GM23338 (cell line): Measurements from ENCODE around the gene AKT2. TPM values are rescaled to one million over a fixed set of nuclear protein-coding genes. Genes with fewer than 3 reads are reported as not detected.

ENCODE experiments used
- ATAC-seq: fragments of 200-7000 bp; cut with Tn5 transposase; 3 replicates; pipeline ENCODE4 v1.9.1; 2020
- DNase-seq: peaks from one replicate; pipeline ENCODE4 v3.0.0-alpha.2; 2015; ENCODE audit warnings: low spot score
- H2AFZ ChIP-seq: fragments of 200-600 bp; sonication (generic); 2 replicates; pipeline ENCODE4 v1.8.0; 2016; ENCODE audit warnings: antibody characterized with exemption, mild to moderate bottlenecking, moderate library complexity
- H3F3A ChIP-seq: fragments of 200-600 bp; sonication (generic); replicated peaks from 2 replicates; pipeline ENCODE4 v1.8.0; 2017; ENCODE audit warnings: antibody characterized with exemption, mixed run types, low read depth
- H3K27ac ChIP-seq: fragments of 200-600 bp; sonication (generic); 2 replicates; pipeline ENCODE4 v1.6.1; 2016; ENCODE audit warnings: low read depth
- H3K27me3 ChIP-seq: fragments of 200-600 bp; sonication (generic); 2 replicates; pipeline ENCODE4 v1.8.0; 2016; ENCODE audit warnings: mild to moderate bottlenecking, mixed run types, moderate library complexity; ENCODE audit not compliant: insufficient read depth
- H3K36me3 ChIP-seq: fragments of 200-600 bp; sonication (generic); 2 replicates; pipeline ENCODE4 v1.8.0; 2016; ENCODE audit warnings: mild to moderate bottlenecking; ENCODE audit not compliant: insufficient read depth
- H3K4me1 ChIP-seq: fragments of 200-600 bp; sonication (generic); 2 replicates; pipeline ENCODE4 v1.8.0; 2016; ENCODE audit warnings: mild to moderate bottlenecking, moderate library complexity; ENCODE audit not compliant: insufficient read depth
- H3K4me2 ChIP-seq: fragments of 200-600 bp; sonication (generic); 2 replicates; pipeline ENCODE4 v1.7.1; 2017; ENCODE audit warnings: mixed run types
- H3K4me3 ChIP-seq: fragments of 200-600 bp; sonication (generic); 2 replicates; pipeline ENCODE4 v1.6.1; 2016; ENCODE audit warnings: mixed run types
- H3K79me2 ChIP-seq: fragments of 200-600 bp; sonication (generic); replicated peaks from 2 replicates; pipeline ENCODE4 v1.8.0; 2017; ENCODE audit warnings: mild to moderate bottlenecking; ENCODE audit not compliant: insufficient read depth
- H3K9me2 ChIP-seq: fragments of 200-600 bp; sonication (generic); 2 replicates; pipeline ENCODE4 v1.8.0; 2017; ENCODE audit not compliant: insufficient read depth
- H4K20me1 ChIP-seq: fragments of 200-600 bp; sonication (generic); replicated peaks from 2 replicates; pipeline ENCODE4 v1.8.0; 2017; ENCODE audit warnings: mild to moderate bottlenecking; ENCODE audit not compliant: insufficient read depth
- H3K27ac Mint-ChIP-seq: 2 replicates; pipeline ENCODE4 v1.8.0; 2020; ENCODE audit warnings: inconsistent platforms, mild to moderate bottlenecking, moderate library complexity, mixed read lengths
- H3K27me3 Mint-ChIP-seq: 3 replicates; pipeline ENCODE4 v1.8.0; 2022; ENCODE audit warnings: low read depth, mild to moderate bottlenecking, moderate library complexity, mixed read lengths, inconsistent platforms; ENCODE audit not compliant: insufficient read depth, poor library complexity
- H3K36me3 Mint-ChIP-seq: 3 replicates; pipeline ENCODE4 v1.8.0; 2021; ENCODE audit warnings: low read depth, mild to moderate bottlenecking, inconsistent platforms, moderate library complexity, mixed read lengths
- H3K4me1 Mint-ChIP-seq: 3 replicates; pipeline ENCODE4 v1.8.0; 2020; ENCODE audit warnings: mild to moderate bottlenecking, inconsistent platforms, mixed read lengths
- H3K4me3 Mint-ChIP-seq: 3 replicates; pipeline ENCODE4 v1.8.0; 2021; ENCODE audit warnings: moderate library complexity, mild to moderate bottlenecking, inconsistent platforms, mixed read lengths
- H3K9me3 Mint-ChIP-seq: 3 replicates; pipeline ENCODE4 v1.8.0; 2020; ENCODE audit warnings: moderate library complexity, mild to moderate bottlenecking, inconsistent platforms, mixed read lengths
- CREB1 ChIP-seq: fragments of 250-450 bp; sonication (Bioruptor Pico); IDR thresholded peaks from 2 replicates; pipeline ENCODE4 v1.5.0; 2020; ENCODE audit warnings: low read depth, mild to moderate bottlenecking, moderate library complexity
- ETS1 ChIP-seq: IDR thresholded peaks from 2 replicates; pipeline ENCODE4 v1.6.1; 2016; ENCODE audit warnings: antibody characterized with exemption
- EZH2 ChIP-seq: fragments of 200-600 bp; sonication (generic); IDR thresholded peaks from one replicate; pipeline ENCODE4 v1.8.0; 2017; ENCODE audit warnings: antibody characterized with exemption, mild to moderate bottlenecking, low read depth; ENCODE audit not compliant: unreplicated experiment
- EZH2phosphoT487 ChIP-seq: fragments of 200-600 bp; sonication (generic); IDR thresholded peaks from one replicate; pipeline ENCODE4 v1.8.1; 2018; ENCODE audit warnings: antibody characterized with exemption; ENCODE audit not compliant: unreplicated experiment
- JUNB ChIP-seq: IDR thresholded peaks from one replicate; pipeline ENCODE4 v1.6.1; 2016; ENCODE audit warnings: antibody characterized with exemption; ENCODE audit not compliant: unreplicated experiment
- NANOG ChIP-seq: IDR thresholded peaks from 2 replicates; pipeline ENCODE4 v1.6.1; 2016; ENCODE audit warnings: antibody characterized with exemption, borderline replicate concordance
- POLR2AphosphoS5 ChIP-seq: IDR thresholded peaks from 2 replicates; pipeline ENCODE4 v1.6.1; 2016; ENCODE audit warnings: antibody characterized with exemption, low read depth
- STAT1 ChIP-seq: IDR thresholded peaks from one replicate; pipeline ENCODE4 v1.6.1; 2016; ENCODE audit warnings: antibody characterized with exemption; ENCODE audit not compliant: unreplicated experiment
- ZNF114 ChIP-seq: fragments of 250-450 bp; sonication (Bioruptor Pico); IDR thresholded peaks from 2 replicates; pipeline ENCODE4 v1.5.0; 2020; ENCODE audit warnings: mild to moderate bottlenecking, moderate library complexity
- ZNF331 ChIP-seq: fragments of 250-450 bp; sonication (Bioruptor Pico); IDR thresholded peaks from 2 replicates; pipeline ENCODE4 v1.5.0; 2020; ENCODE audit warnings: low read depth, mild to moderate bottlenecking, moderate library complexity
- polyA plus RNA-seq: library from polyadenylated mRNA; unstranded; fragments of >200 nt; fragmentation: Nextera tagmentation; extraction: Ambion mirVana; gene quantifications from 2 replicates; pipeline ENCODE4 v1.2.1, GENCODE V29; 2016
- total RNA-seq: library from RNA; depleted of rRNA; stranded (reverse); fragments of >200 nt; shearing (Covaris generic); gene quantifications from 2 replicates; pipeline ENCODE4 v1.2.3, GENCODE V29; 2014
- TF ChIP-seq, protein P1 (sequence below): fragments of 250-450 bp; sonication (Bioruptor Pico); IDR thresholded peaks from 2 replicates; pipeline ENCODE4 v1.5.0; 2020; ENCODE audit warnings: mild to moderate bottlenecking, moderate library complexity
- TF ChIP-seq, protein P2 (sequence below): IDR thresholded peaks from one replicate; pipeline ENCODE4 v1.6.1; 2018; ENCODE audit warnings: antibody characterized with exemption; ENCODE audit not compliant: unreplicated experiment
- TF ChIP-seq, protein P3 (sequence below), 2 experiments: fragments of 200-600 bp in 1 of 2; sonication (generic) in 1 of 2; conservative IDR thresholded peaks; 2 replicates each; pipeline versions ENCODE4 v1.5.1 to v1.6.1; 2016 to 2017; ENCODE audit warnings: antibody characterized with exemption in 2 of 2, low read depth in 2 of 2, mild to moderate bottlenecking in 2 of 2, moderate library complexity in 1 of 2

Gene AKT2
- total and polyA plus RNA-seq, 2 experiments from 2014 or later: 17.6 to 123 TPM

- Histone ChIP-seq H3K36me3 (no peaks in the 10 kb centered on the region), H3K27ac (no peak overlapping the region), H2AFZ (no peak overlapping the region), H3K4me1 (no peaks in the 10 kb centered on the region), H3K4me2 (no peak overlapping the region), H3K27me3 (no peaks in the 10 kb centered on the region), H3K79me2 (no peaks in the 10 kb centered on the region), H4K20me1 (no peaks in the 10 kb centered on the region; the same call in 1 of the 2 replicates), H3F3A (no peaks in the 10 kb centered on the region), H3K9me2 (no peaks in the 10 kb centered on the region), H3K4me3 (no peak overlapping the region)
- no peak overlapping the region for H3K27ac Mint-ChIP-seq
- ATAC-seq: no peak
- peaks cover 2% of the 10 kb centered on the region for H3K27me3 Mint-ChIP-seq
- TF ChIP-seq ETS1 (no peak), ZNF331 (CRISPR knock-in tag) (no peak), JUNB (no peak), NANOG (no peak), EZH2phosphoT487 (no peak), STAT1 (no peak), CREB1 (CRISPR knock-in tag) (no peak), POLR2AphosphoS5 (no peak), EZH2 (no peak), ZNF114 (CRISPR knock-in tag) (no peak)
- TF ChIP-seq, protein P1, sequence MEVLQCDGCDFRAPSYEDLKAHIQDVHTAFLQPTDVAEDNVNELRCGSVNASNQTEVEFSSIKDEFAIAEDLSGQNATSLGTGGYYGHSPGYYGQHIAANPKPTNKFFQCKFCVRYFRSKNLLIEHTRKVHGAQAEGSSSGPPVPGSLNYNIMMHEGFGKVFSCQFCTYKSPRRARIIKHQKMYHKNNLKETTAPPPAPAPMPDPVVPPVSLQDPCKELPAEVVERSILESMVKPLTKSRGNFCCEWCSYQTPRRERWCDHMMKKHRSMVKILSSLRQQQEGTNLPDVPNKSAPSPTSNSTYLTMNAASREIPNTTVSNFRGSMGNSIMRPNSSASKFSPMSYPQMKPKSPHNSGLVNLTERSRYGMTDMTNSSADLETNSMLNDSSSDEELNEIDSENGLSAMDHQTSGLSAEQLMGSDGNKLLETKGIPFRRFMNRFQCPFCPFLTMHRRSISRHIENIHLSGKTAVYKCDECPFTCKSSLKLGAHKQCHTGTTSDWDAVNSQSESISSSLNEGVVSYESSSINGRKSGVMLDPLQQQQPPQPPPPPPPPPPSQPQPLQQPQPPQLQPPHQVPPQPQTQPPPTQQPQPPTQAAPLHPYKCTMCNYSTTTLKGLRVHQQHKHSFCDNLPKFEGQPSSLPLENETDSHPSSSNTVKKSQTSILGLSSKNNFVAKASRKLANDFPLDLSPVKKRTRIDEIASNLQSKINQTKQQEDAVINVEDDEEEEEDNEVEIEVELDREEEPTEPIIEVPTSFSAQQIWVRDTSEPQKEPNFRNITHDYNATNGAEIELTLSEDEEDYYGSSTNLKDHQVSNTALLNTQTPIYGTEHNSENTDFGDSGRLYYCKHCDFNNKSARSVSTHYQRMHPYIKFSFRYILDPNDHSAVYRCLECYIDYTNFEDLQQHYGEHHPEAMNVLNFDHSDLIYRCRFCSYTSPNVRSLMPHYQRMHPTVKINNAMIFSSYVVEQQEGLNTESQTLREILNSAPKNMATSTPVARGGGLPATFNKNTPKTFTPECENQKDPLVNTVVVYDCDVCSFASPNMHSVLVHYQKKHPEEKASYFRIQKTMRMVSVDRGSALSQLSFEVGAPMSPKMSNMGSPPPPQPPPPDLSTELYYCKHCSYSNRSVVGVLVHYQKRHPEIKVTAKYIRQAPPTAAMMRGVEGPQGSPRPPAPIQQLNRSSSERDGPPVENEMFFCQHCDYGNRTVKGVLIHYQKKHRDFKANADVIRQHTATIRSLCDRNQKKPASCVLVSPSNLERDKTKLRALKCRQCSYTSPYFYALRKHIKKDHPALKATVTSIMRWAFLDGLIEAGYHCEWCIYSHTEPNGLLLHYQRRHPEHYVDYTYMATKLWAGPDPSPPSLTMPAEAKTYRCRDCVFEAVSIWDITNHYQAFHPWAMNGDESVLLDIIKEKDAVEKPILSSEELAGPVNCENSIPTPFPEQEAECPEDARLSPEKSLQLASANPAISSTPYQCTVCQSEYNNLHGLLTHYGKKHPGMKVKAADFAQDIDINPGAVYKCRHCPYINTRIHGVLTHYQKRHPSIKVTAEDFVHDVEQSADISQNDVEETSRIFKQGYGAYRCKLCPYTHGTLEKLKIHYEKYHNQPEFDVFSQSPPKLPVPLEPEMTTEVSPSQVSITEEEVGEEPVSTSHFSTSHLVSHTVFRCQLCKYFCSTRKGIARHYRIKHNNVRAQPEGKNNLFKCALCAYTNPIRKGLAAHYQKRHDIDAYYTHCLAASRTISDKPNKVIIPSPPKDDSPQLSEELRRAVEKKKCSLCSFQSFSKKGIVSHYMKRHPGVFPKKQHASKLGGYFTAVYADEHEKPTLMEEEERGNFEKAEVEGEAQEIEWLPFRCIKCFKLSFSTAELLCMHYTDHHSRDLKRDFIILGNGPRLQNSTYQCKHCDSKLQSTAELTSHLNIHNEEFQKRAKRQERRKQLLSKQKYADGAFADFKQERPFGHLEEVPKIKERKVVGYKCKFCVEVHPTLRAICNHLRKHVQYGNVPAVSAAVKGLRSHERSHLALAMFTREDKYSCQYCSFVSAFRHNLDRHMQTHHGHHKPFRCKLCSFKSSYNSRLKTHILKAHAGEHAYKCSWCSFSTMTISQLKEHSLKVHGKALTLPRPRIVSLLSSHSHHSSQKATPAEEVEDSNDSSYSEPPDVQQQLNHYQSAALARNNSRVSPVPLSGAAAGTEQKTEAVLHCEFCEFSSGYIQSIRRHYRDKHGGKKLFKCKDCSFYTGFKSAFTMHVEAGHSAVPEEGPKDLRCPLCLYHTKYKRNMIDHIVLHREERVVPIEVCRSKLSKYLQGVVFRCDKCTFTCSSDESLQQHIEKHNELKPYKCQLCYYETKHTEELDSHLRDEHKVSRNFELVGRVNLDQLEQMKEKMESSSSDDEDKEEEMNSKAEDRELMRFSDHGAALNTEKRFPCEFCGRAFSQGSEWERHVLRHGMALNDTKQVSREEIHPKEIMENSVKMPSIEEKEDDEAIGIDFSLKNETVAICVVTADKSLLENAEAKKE: no peak
- TF ChIP-seq, protein P2, sequence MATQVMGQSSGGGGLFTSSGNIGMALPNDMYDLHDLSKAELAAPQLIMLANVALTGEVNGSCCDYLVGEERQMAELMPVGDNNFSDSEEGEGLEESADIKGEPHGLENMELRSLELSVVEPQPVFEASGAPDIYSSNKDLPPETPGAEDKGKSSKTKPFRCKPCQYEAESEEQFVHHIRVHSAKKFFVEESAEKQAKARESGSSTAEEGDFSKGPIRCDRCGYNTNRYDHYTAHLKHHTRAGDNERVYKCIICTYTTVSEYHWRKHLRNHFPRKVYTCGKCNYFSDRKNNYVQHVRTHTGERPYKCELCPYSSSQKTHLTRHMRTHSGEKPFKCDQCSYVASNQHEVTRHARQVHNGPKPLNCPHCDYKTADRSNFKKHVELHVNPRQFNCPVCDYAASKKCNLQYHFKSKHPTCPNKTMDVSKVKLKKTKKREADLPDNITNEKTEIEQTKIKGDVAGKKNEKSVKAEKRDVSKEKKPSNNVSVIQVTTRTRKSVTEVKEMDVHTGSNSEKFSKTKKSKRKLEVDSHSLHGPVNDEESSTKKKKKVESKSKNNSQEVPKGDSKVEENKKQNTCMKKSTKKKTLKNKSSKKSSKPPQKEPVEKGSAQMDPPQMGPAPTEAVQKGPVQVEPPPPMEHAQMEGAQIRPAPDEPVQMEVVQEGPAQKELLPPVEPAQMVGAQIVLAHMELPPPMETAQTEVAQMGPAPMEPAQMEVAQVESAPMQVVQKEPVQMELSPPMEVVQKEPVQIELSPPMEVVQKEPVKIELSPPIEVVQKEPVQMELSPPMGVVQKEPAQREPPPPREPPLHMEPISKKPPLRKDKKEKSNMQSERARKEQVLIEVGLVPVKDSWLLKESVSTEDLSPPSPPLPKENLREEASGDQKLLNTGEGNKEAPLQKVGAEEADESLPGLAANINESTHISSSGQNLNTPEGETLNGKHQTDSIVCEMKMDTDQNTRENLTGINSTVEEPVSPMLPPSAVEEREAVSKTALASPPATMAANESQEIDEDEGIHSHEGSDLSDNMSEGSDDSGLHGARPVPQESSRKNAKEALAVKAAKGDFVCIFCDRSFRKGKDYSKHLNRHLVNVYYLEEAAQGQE: no peak
- TF ChIP-seq, protein P3, sequence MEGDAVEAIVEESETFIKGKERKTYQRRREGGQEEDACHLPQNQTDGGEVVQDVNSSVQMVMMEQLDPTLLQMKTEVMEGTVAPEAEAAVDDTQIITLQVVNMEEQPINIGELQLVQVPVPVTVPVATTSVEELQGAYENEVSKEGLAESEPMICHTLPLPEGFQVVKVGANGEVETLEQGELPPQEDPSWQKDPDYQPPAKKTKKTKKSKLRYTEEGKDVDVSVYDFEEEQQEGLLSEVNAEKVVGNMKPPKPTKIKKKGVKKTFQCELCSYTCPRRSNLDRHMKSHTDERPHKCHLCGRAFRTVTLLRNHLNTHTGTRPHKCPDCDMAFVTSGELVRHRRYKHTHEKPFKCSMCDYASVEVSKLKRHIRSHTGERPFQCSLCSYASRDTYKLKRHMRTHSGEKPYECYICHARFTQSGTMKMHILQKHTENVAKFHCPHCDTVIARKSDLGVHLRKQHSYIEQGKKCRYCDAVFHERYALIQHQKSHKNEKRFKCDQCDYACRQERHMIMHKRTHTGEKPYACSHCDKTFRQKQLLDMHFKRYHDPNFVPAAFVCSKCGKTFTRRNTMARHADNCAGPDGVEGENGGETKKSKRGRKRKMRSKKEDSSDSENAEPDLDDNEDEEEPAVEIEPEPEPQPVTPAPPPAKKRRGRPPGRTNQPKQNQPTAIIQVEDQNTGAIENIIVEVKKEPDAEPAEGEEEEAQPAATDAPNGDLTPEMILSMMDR (conservative IDR thresholded peaks at IDR 0.05; ENCODE audit: low read depth in 2 of 2): no peak
- H3K4me3 Mint-ChIP-seq: no peak overlapping the region
- H3K4me1 Mint-ChIP-seq: peaks cover 1% of the 10 kb centered on the region; the same call in 1 of the 3 replicates
- H3K9me3 Mint-ChIP-seq: no peaks in the 10 kb centered on the region
- no peak for DNase-seq
- H3K36me3 Mint-ChIP-seq: no peaks in the 10 kb centered on the region
These were observed 28.3 kb upstream of the AKT2 start for GRCh38 chr19:40313229-40313983.
